ENCODE measurements around the gene RASGRP4.

- TF ChIP-seq EP300 (IDR thresholded peaks at IDR 0.05; ENCODE audit: low read depth): no peak
- no peak for TF ChIP-seq CTCF (IDR thresholded peaks at IDR 0.05)
- no peak for TF ChIP-seq POLR2A (IDR thresholded peaks at IDR 0.05)
- TF ChIP-seq POLR2AphosphoS5 (IDR thresholded peaks at IDR 0.05): no peak
Measured at GRCh38 chr19:38404858-38405257, 21.2 kb downstream of the RASGRP4 start.

Measured in transverse colon (tissue), 4 donors.